GM12878 (cell line): ENCODE measurements around the gene C3orf22. TPM values are rescaled to one million over a fixed set of nuclear protein-coding genes. Genes with fewer than 3 reads are reported as not detected.

Experiments used
- ATAC-seq: fragments of 200-7000 bp; cut with Tn5 transposase; 3 replicates; pipeline ENCODE4 v1.9.1; 2020; ENCODE audit warnings: mild to moderate bottlenecking, moderate library complexity
- BruUV-seq: library from RNA; stranded (reverse); fragments of 400-500 nt; replicated peaks from 2 replicates; lab custom pipeline; 2021; lab: Mats Ljungman, UMichigan
- CTCF ChIA-PET: fragments of 300-600 bp; sonication (Branson Sonifier 250); formaldehyde crosslinking; extraction: SDS; loops from one replicate; lab custom pipeline; 2021; ENCODE audit warnings: inconsistent platforms; lab: Yijun Ruan, JAX
- POLR2A ChIA-PET: fragments of 350-600 bp; formaldehyde crosslinking; extraction: SDS; loops from one replicate; lab custom pipeline; 2021; ENCODE audit warnings: inconsistent platforms; lab: Charles Lee
- RAD21 ChIA-PET: fragments of 300-600 bp; sonication (Branson Sonifier 250); formaldehyde crosslinking; loops from one replicate; lab custom pipeline; 2023; ENCODE audit warnings: antibody characterized with exemption; ENCODE audit not compliant: unreplicated experiment; lab: Charles Lee
- SMC1A ChIA-PET: fragments of 300-600 bp; sonication (Branson Sonifier 250); formaldehyde crosslinking; loops from one replicate; lab custom pipeline; 2023; ENCODE audit not compliant: unreplicated experiment, uncharacterized antibody; lab: Charles Lee
- DNase-seq: peaks from one replicate; pipeline ENCODE4 v3.0.0-alpha.2; 2011; ENCODE audit warnings: low read depth, low spot score
- FAIRE-seq: peaks from 3 replicates; lab custom pipeline; 2011; peaks lifted over from hg19 to GRCh38; lab: Jason Lieb, UNC
- H2AFZ ChIP-seq: 2 replicates; pipeline ENCODE4 v1.6.0; 2011; ENCODE audit warnings: low read depth, low read length, control low read depth; ENCODE audit not compliant: control insufficient read depth
- H3K27ac ChIP-seq: 2 replicates; pipeline ENCODE4 v1.5.1; 2011; ENCODE audit warnings: control low read depth; ENCODE audit not compliant: control insufficient read depth, insufficient read depth
- H3K27me3 ChIP-seq, 2 experiments: replicated peaks in 1 of 2; 2 replicates each; pipeline versions ENCODE4 v1.6.0 to v1.6.1; 2011; ENCODE audit warnings: low read length in 1 of 2; ENCODE audit not compliant: control insufficient read depth in 2 of 2, insufficient read depth in 2 of 2
- H3K36me3 ChIP-seq, 2 experiments: 2 replicates each; pipeline ENCODE4 v1.5.1; 2011; ENCODE audit warnings: low read length in 1 of 2; ENCODE audit not compliant: control insufficient read depth in 2 of 2, insufficient read depth in 2 of 2
- H3K4me1 ChIP-seq: 2 replicates; pipeline ENCODE4 v1.6.1; 2011; ENCODE audit warnings: mild to moderate bottlenecking, low read length, moderate library complexity, mixed read lengths; ENCODE audit not compliant: control insufficient read depth, insufficient read depth
- H3K4me2 ChIP-seq: 2 replicates; pipeline ENCODE4 v1.6.0; 2011; ENCODE audit warnings: control low read depth; ENCODE audit not compliant: control insufficient read depth, insufficient read depth
- H3K4me3 ChIP-seq: fragments of 200-600 bp; sonication (generic); 2 replicates; pipeline ENCODE4 v1.5.1; 2016
- H3K79me2 ChIP-seq: 2 replicates; pipeline ENCODE4 v1.6.0; 2011; ENCODE audit warnings: low read length; ENCODE audit not compliant: control insufficient read depth, insufficient read depth
- H3K9ac ChIP-seq: 2 replicates; pipeline ENCODE4 v1.8.0; 2011; ENCODE audit warnings: low read length, control low read depth, mixed read lengths; ENCODE audit not compliant: control insufficient read depth, insufficient read depth
- H3K9me3 ChIP-seq: replicated peaks from 3 replicates; pipeline ENCODE4 v1.5.1; 2011; ENCODE audit warnings: mild to moderate bottlenecking, low read length; ENCODE audit not compliant: control insufficient read depth, insufficient read depth
- H4K20me1 ChIP-seq: 2 replicates; pipeline ENCODE4 v1.6.0; 2011; ENCODE audit not compliant: control insufficient read depth, insufficient read depth
- ATF2 ChIP-seq: IDR thresholded peaks from 2 replicates; pipeline ENCODE4 v1.6.1; 2012; ENCODE audit warnings: low read length, inconsistent platforms
- CHD1 ChIP-seq: IDR thresholded peaks from 2 replicates; pipeline ENCODE4 v1.6.1; 2012; ENCODE audit warnings: low read depth, low read length, improper control_type of control experiment
- CHD4 ChIP-seq: fragments of 200-600 bp; sonication (generic); IDR thresholded peaks from 2 replicates; pipeline ENCODE4 v1.6.1; 2016; ENCODE audit warnings: mild to moderate bottlenecking
- GABPA ChIP-seq: IDR thresholded peaks from 2 replicates; pipeline ENCODE4 v1.6.1; 2014; ENCODE audit warnings: antibody characterized with exemption, low read depth, mild to moderate bottlenecking, inconsistent platforms
- SKIL ChIP-seq: fragments of 450-650 bp; IDR thresholded peaks from 2 replicates; pipeline ENCODE4 v1.6.1; 2017; ENCODE audit warnings: mild to moderate bottlenecking, low read depth, inconsistent platforms; ENCODE audit not compliant: poor library complexity, severe bottlenecking
- WRNIP1 ChIP-seq: IDR thresholded peaks from 2 replicates; pipeline ENCODE4 v1.6.1; 2011; ENCODE audit warnings: low read depth, low read length, improper control_type of control experiment, borderline replicate concordance
- ZBTB40 ChIP-seq: fragments of 450-650 bp; IDR thresholded peaks from 2 replicates; pipeline ENCODE4 v1.6.1; 2016; ENCODE audit warnings: mild to moderate bottlenecking, moderate library complexity, borderline replicate concordance
- WGBS: methylation state at CpG from one replicate; pipeline ENCODE4 v1.1.6; 2016; ENCODE audit warnings: low lambda C conversion rate; ENCODE audit not compliant: insufficient replicate concordance, insufficient coverage; ENCODE audit errors: missing lambda C conversion rate; 5-methylcytosine and 5-hydroxymethylcytosine counted together
- in situ Hi-C: fragments of 300-500 bp; cut with MboI; formaldehyde crosslinking; loops from 9 replicates; pipeline ENCODE4 v1.14.3; 2018; ENCODE audit warnings: mixed read lengths
- intact Hi-C: fragments of 100-400 bp; cut with micrococcal nuclease; formaldehyde crosslinking; loops from one replicate; pipeline ENCODE4 v1.14.2; 2022; ENCODE audit not compliant: unreplicated experiment
- polyA plus RNA-seq, 11 experiments: library from polyadenylated mRNA; depleted of rRNA in 4 of 11; unstranded in 6 of 11; stranded (reverse) in 5 of 11; fragments of >200 nt; fragmentation: Nextera tagmentation in 4 of 11; fragmentation: Illumina TruSeq in 1 of 11; extraction: Ambion mirVana in 4 of 11; extraction: Trizol in 1 of 11; gene quantifications; 1 replicate in 1 of 11; 2 replicates in 10 of 11; pipeline versions ENCODE4 v1.2.1 to v1.2.3, GENCODE V29; 2011 to 2016; ENCODE audit warnings: inconsistent platforms in 2 of 11, missing spikeins in 2 of 11, low read depth in 1 of 11
- total RNA-seq, 4 experiments: library from RNA; depleted of rRNA in 3 of 4; stranded (reverse); fragments of >200 nt in 3 of 4; fragmentation: Illumina TruSeq in 1 of 4; extraction: Trizol in 1 of 4; gene quantifications; 2 replicates each; pipeline versions ENCODE4 v1.2.1 to v1.2.3, GENCODE V29; 2013 to 2021

The C3orf22 gene
- total and polyA plus RNA-seq, 10 of the 15 experiments (the other 5 are each of a cell fraction or from before 2014, with no cell fraction given), result not detected

- no TSS peak for BruUV-seq
- H3K9ac ChIP-seq, result no peak overlapping the region
- no peaks in the 10 kb centered on the region for H3K4me1 ChIP-seq
- FAIRE-seq (no peak), ATAC-seq (no peak), DNase-seq (no peak)
- RAD21 ChIA-PET, result interaction anchor here (1.4 kb wide), 1 partner anchor 929 kb away, joined by 4 read pairs; no protein-coding TSS in a partner anchor
- POLR2A ChIA-PET, result no interaction called here
- CTCF ChIA-PET, result no interaction called here
- H3K27me3 ChIP-seq, result no peaks in the 10 kb centered on the region
- no peaks in the 10 kb centered on the region for H3K36me3 ChIP-seq
- no peak overlapping the region for H3K4me3 ChIP-seq
- intact Hi-C loops (no loop called here), in situ Hi-C loops (no loop called here)
- no peak overlapping the region for H3K27ac ChIP-seq
- no peaks in the 10 kb centered on the region for H3K9me3 ChIP-seq
- 68% methylated on average over 7 of the region's 7 CpGs for WGBS
- no peaks in the 10 kb centered on the region for H3K79me2 ChIP-seq
- no peak overlapping the region for H2AFZ ChIP-seq
- H4K20me1 ChIP-seq, result no peaks in the 10 kb centered on the region
- SMC1A ChIA-PET, result no interaction called here
- TF ChIP-seq GABPA, result no peak
- no peak for TF ChIP-seq CHD1
- TF ChIP-seq, all 136 proteins: peak for 0
- H3K4me2 ChIP-seq, result no peak overlapping the region
Measured at GRCh38 chr3:126527006-126527405, 31.7 kb downstream of the C3orf22 start.

- Histone ChIP-seq H3K4me2 (no peak overlapping the region), H3K27me3 (no peaks in the 10 kb centered on the region), H3K9ac (no peak overlapping the region), H3K4me1 (no peaks in the 10 kb centered on the region), H2AFZ (no peak overlapping the region), H3K9me3 (no peaks in the 10 kb centered on the region), H4K20me1 (no peaks in the 10 kb centered on the region), H3K4me3 (no peak overlapping the region), H3K27ac (no peak overlapping the region), H3K36me3 (no peaks in the 10 kb centered on the region), H3K79me2 (no peaks in the 10 kb centered on the region)
- RAD21 ChIA-PET, result interaction anchor here (1.4 kb wide), 1 partner anchor 929 kb away, joined by 4 read pairs; no protein-coding TSS in a partner anchor
- no TSS peak for BruUV-seq
- SMC1A ChIA-PET, result no interaction called here
- 19% methylated on average over 7 of the region's 7 CpGs for WGBS
- in situ Hi-C loops (no loop called here), intact Hi-C loops (no loop called here)
- no peak for DNase-seq
- no peak for FAIRE-seq
- TF ChIP-seq SKIL, result no peak
- no peak for TF ChIP-seq ZBTB40
- TF ChIP-seq ATF2, result no peak
- TF ChIP-seq WRNIP1, result no peak
- no peak for TF ChIP-seq CHD4
- POLR2A ChIA-PET, result no interaction called here
- CTCF ChIA-PET, result no interaction called here
- ATAC-seq, result no peak
Measured at GRCh38 chr3:126526668-126527005, 32.1 kb downstream of the C3orf22 start.
